SU-DHL-6 (cell line): ENCODE measurements around the gene URI1.
"Not testable (repeated sequence)": the region's sequence is repeated elsewhere in the genome, so short reads cannot be mapped to it uniquely, and the experiment has no call there.

Source experiments
- H2AFZ ChIP-seq: fragments of 200-600 bp; sonication (generic); 2 replicates; pipeline ENCODE4 v1.6.1; 2014; ENCODE audit warnings: low read depth, mild to moderate bottlenecking, moderate library complexity, mixed read lengths, antibody characterized with exemption, low read length; ENCODE audit not compliant: severe bottlenecking
- H3F3A ChIP-seq: fragments of 200-600 bp; shearing (Covaris generic); 2 replicates; pipeline ENCODE4 v1.6.0; 2016; ENCODE audit warnings: antibody characterized with exemption, mild to moderate bottlenecking; ENCODE audit not compliant: insufficient read depth
- H3K27ac ChIP-seq: fragments of 200-600 bp; sonication (generic); 2 replicates; pipeline ENCODE4 v1.5.1; 2016; ENCODE audit warnings: low read depth, mild to moderate bottlenecking, low read length, moderate library complexity, mixed read lengths
- H3K27me3 ChIP-seq: fragments of 200-600 bp; sonication (generic), shearing (Covaris generic); 2 replicates; pipeline ENCODE4 v1.6.0; 2014; ENCODE audit warnings: mild to moderate bottlenecking, low read length
- H3K36me3 ChIP-seq: fragments of 200-600 bp; sonication (generic); 2 replicates; pipeline ENCODE4 v1.6.1; 2014; ENCODE audit warnings: mild to moderate bottlenecking, low read length, mixed read lengths
- H3K4me2 ChIP-seq: fragments of 300-600, 200-600 bp; shearing (Covaris generic), sonication (generic); 2 replicates; pipeline ENCODE4 v1.6.0; 2014; ENCODE audit warnings: low read length, low read depth, mild to moderate bottlenecking; ENCODE audit not compliant: poor library complexity, severe bottlenecking
- H3K4me3 ChIP-seq: fragments of 200-600 bp; sonication (generic); 2 replicates; pipeline ENCODE4 v1.5.1; 2014; ENCODE audit warnings: antibody characterized with exemption, low read length, mild to moderate bottlenecking, mixed read lengths; ENCODE audit not compliant: insufficient read depth, poor library complexity, severe bottlenecking
- H3K79me2 ChIP-seq: fragments of 200-600 bp; sonication (generic); 2 replicates; pipeline ENCODE4 v1.6.1; 2014; ENCODE audit warnings: mild to moderate bottlenecking, low read length, moderate library complexity; ENCODE audit not compliant: insufficient read depth
- H3K9ac ChIP-seq: fragments of 200-600 bp; sonication (generic); 2 replicates; pipeline ENCODE4 v1.7.0; 2014; ENCODE audit warnings: mild to moderate bottlenecking, low read length
- H3K9me2 ChIP-seq: fragments of 200-600 bp; sonication (generic); replicated peaks from 2 replicates; pipeline ENCODE4 v1.6.1; 2014; ENCODE audit warnings: low read length; ENCODE audit not compliant: insufficient read depth
- H3K9me3 ChIP-seq: fragments of 200-600 bp; sonication (generic); 2 replicates; pipeline ENCODE4 v1.6.1; 2014; ENCODE audit warnings: low read length, mixed read lengths; ENCODE audit not compliant: insufficient read depth
- H4K20me1 ChIP-seq: fragments of 200-600 bp; sonication (generic); 2 replicates; pipeline ENCODE4 v1.6.1; 2014; ENCODE audit warnings: low read depth, mild to moderate bottlenecking, antibody characterized with exemption, low read length, moderate library complexity, mixed read lengths
- EZH2phosphoT487 ChIP-seq: fragments of 200-600 bp; sonication (generic), shearing (Covaris generic); conservative IDR thresholded peaks from 2 replicates; pipeline ENCODE4 v1.6.1; 2018; ENCODE audit warnings: mild to moderate bottlenecking, antibody characterized with exemption, low read length, moderate library complexity, mixed read lengths
- TF ChIP-seq, protein P1 (sequence below): fragments of 200-600 bp; sonication (generic); IDR thresholded peaks from one replicate; pipeline ENCODE4 v1.5.1; 2017; ENCODE audit warnings: antibody characterized with exemption, mild to moderate bottlenecking, low read length, moderate library complexity; ENCODE audit not compliant: insufficient read depth, poor library complexity, severe bottlenecking

The URI1 gene

GRCh38 chr19:29946645-29947044 lies 4.6 kb downstream of the URI1 start:
- Histone ChIP-seq H3K9me3 (no peaks in the 10 kb centered on the region), H3K36me3 (no peaks in the 10 kb centered on the region; the same call in 1 of the 2 replicates), H3F3A (peaks cover 9% of the 10 kb centered on the region; the same call in 1 of the 2 replicates), H3K4me2 (peak overlapping the region; percentile 7), H2AFZ (no peak overlapping the region), H3K27me3 (no peaks in the 10 kb centered on the region), H3K27ac (no peak overlapping the region), H3K9ac (no peak overlapping the region), H4K20me1 (peaks cover 10% of the 10 kb centered on the region; the same call in 1 of the 2 replicates), H3K9me2 (no peaks in the 10 kb centered on the region), H3K79me2 (peaks cover 83% of the 10 kb centered on the region), H3K4me3 (no peak overlapping the region)
- no peak for TF ChIP-seq EZH2phosphoT487
- TF ChIP-seq, protein P1, sequence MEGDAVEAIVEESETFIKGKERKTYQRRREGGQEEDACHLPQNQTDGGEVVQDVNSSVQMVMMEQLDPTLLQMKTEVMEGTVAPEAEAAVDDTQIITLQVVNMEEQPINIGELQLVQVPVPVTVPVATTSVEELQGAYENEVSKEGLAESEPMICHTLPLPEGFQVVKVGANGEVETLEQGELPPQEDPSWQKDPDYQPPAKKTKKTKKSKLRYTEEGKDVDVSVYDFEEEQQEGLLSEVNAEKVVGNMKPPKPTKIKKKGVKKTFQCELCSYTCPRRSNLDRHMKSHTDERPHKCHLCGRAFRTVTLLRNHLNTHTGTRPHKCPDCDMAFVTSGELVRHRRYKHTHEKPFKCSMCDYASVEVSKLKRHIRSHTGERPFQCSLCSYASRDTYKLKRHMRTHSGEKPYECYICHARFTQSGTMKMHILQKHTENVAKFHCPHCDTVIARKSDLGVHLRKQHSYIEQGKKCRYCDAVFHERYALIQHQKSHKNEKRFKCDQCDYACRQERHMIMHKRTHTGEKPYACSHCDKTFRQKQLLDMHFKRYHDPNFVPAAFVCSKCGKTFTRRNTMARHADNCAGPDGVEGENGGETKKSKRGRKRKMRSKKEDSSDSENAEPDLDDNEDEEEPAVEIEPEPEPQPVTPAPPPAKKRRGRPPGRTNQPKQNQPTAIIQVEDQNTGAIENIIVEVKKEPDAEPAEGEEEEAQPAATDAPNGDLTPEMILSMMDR, result no peak

GRCh38 chr19:29947871-29948270 lies 5.8 kb downstream of the URI1 start:
- no peak overlapping the region for H3K27ac ChIP-seq
- peaks cover 9% of the 10 kb centered on the region; the same call in 1 of the 2 replicates for H3F3A ChIP-seq
- no peaks in the 10 kb centered on the region for H3K9me3 ChIP-seq
- peaks cover 91% of the 10 kb centered on the region for H3K79me2 ChIP-seq
- no peak overlapping the region for H2AFZ ChIP-seq
- peaks cover 17% of the 10 kb centered on the region for H4K20me1 ChIP-seq
- TF ChIP-seq EZH2phosphoT487, result no peak
- TF ChIP-seq, protein P1, result no peak
- H3K4me2 ChIP-seq, result no peak overlapping the region
- H3K9me2 ChIP-seq, result no peaks in the 10 kb centered on the region
- H3K9ac ChIP-seq, result no peak overlapping the region
- H3K27me3 ChIP-seq, result no peaks in the 10 kb centered on the region
- peaks cover 3% of the 10 kb centered on the region; the same call in 1 of the 2 replicates for H3K36me3 ChIP-seq
- no peak overlapping the region for H3K4me3 ChIP-seq

- H3K4me2 ChIP-seq, H3F3A ChIP-seq, H3K9ac ChIP-seq, H3K36me3 ChIP-seq, H3K4me3 ChIP-seq, H3K27me3 ChIP-seq, H3K27ac ChIP-seq, H3K9me2 ChIP-seq, H3K9me3 ChIP-seq, H2AFZ ChIP-seq: not testable (repeated sequence)
- Histone ChIP-seq H3K79me2 (peaks cover 91% of the 10 kb centered on the region), H4K20me1 (peaks cover 19% of the 10 kb centered on the region)
Observed at GRCh38 chr19:29948759-29949470, 6.9 kb downstream of the URI1 start.

DNA sequence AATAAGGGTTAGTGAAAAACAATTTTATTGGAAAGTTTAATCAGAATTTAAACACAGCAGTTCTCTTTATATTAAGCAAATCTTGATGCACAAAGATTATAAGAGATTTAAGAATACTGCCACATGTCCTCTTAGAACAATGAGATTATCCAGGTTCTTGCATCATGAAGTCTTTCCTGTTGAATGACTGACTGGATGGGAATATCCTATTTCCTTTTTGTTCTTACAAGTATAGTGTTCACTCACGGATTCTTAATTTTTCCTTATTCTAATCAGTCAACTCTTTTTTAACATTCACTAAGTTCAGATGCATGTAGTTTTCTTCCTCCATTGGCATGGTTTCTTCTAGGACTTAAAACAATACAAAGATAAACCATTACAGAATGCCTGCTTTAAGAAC lies 10.1 kb downstream of the URI1 start:
- peaks cover 26% of the 10 kb centered on the region for H4K20me1 ChIP-seq
- no peaks in the 10 kb centered on the region for H3K9me2 ChIP-seq
- no peak overlapping the region for H3K4me3 ChIP-seq
- H3F3A ChIP-seq, result peaks cover 5% of the 10 kb centered on the region; the same call in 1 of the 2 replicates
- TF ChIP-seq, protein P1, result no peak
- no peak for TF ChIP-seq EZH2phosphoT487
- H3K79me2 ChIP-seq, result peaks cover 92% of the 10 kb centered on the region
- H3K27ac ChIP-seq, result no peak overlapping the region
- H2AFZ ChIP-seq, result no peak overlapping the region
- H3K27me3 ChIP-seq, result no peaks in the 10 kb centered on the region
- no peak overlapping the region for H3K9ac ChIP-seq
- H3K4me2 ChIP-seq, result no peak overlapping the region
- 0 out of 2 replicates have a peak, but pooled peaks cover 3% of the 10 kb centered on the region for H3K36me3 ChIP-seq
- no peaks in the 10 kb centered on the region for H3K9me3 ChIP-seq
